ENCODE data around the gene TMEM72. TPM values are rescaled to one million over a fixed set of nuclear protein-coding genes. Genes with fewer than 3 reads are reported as not detected.

TMEM72 gene
- polyA plus RNA-seq, 1 donor from 2014 or later, result 1.4 TPM

DNA sequence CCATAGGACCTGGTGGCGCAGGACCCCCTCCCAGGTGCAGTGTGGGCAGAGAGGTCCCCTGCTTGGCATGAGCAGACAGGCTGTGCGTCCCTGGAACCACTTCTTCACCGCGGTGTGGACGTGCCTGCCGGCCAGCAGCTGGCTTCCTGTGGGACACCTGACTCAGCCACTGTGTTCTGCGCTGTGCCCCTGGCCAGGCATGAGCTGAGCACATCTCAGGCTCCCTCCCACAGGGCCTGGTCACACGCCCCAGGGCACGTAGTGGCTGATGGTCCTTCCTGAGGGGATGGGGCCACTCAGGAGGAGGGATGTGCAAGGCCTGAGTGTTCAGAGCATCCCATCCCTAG is 71.0 kb downstream of the TMEM72 start:
- H3K9ac ChIP-seq (ENCODE audit: low read length), result no peak overlapping the region
- no peak overlapping the region for H3K4me3 ChIP-seq (ENCODE audit: low read length)
- no peak overlapping the region for H3K27ac ChIP-seq (ENCODE audit: low read length)
- no peaks in the 10 kb centered on the region for H3K9me3 ChIP-seq (ENCODE audit: low read length)
- no peaks in the 10 kb centered on the region for H3K9me2 ChIP-seq (ENCODE audit: insufficient read depth, low read length)
- no peaks in the 10 kb centered on the region for H3K36me3 ChIP-seq (ENCODE audit: insufficient read depth, low read length)
- TF ChIP-seq TAF1 (IDR thresholded peaks at IDR 0.05; ENCODE audit: low read depth) (no peak), EZH2 (IDR thresholded peaks at IDR 0.05; ENCODE audit: borderline replicate concordance, insufficient read depth, low read length, poor library complexity, severe bottlenecking) (no peak), REST (IDR thresholded peaks at IDR 0.05; ENCODE audit: borderline replicate concordance) (no peak)
- TF ChIP-seq, protein P1, sequence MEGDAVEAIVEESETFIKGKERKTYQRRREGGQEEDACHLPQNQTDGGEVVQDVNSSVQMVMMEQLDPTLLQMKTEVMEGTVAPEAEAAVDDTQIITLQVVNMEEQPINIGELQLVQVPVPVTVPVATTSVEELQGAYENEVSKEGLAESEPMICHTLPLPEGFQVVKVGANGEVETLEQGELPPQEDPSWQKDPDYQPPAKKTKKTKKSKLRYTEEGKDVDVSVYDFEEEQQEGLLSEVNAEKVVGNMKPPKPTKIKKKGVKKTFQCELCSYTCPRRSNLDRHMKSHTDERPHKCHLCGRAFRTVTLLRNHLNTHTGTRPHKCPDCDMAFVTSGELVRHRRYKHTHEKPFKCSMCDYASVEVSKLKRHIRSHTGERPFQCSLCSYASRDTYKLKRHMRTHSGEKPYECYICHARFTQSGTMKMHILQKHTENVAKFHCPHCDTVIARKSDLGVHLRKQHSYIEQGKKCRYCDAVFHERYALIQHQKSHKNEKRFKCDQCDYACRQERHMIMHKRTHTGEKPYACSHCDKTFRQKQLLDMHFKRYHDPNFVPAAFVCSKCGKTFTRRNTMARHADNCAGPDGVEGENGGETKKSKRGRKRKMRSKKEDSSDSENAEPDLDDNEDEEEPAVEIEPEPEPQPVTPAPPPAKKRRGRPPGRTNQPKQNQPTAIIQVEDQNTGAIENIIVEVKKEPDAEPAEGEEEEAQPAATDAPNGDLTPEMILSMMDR (IDR thresholded peaks at IDR 0.05; ENCODE audit: poor library complexity, severe bottlenecking), result no peak
- H3K27me3 ChIP-seq (ENCODE audit: insufficient read depth, low read depth, low read length), result no peaks in the 10 kb centered on the region
- no peak overlapping the region for H3K4me2 ChIP-seq (ENCODE audit: low read length)
- no peak overlapping the region for H2AFZ ChIP-seq (ENCODE audit: low read depth, low read length)
- no peaks in the 10 kb centered on the region for H3K79me2 ChIP-seq (replicated peaks; ENCODE audit: insufficient read depth, low read length)
- no peaks in the 10 kb centered on the region for H3F3A ChIP-seq (ENCODE audit: insufficient read depth, low read length, poor library complexity, severe bottlenecking)
- H4K20me1 ChIP-seq (ENCODE audit: insufficient read depth), result no peaks in the 10 kb centered on the region

GRCh38 chr10:44982496-44982895 is 71.4 kb downstream of the TMEM72 start:
- no peak overlapping the region for H2AFZ ChIP-seq (ENCODE audit: low read depth, low read length)
- H3K27ac ChIP-seq (ENCODE audit: low read length), result no peak overlapping the region
- H3K4me3 ChIP-seq (ENCODE audit: low read length), result no peak overlapping the region
- H3K27me3 ChIP-seq (ENCODE audit: insufficient read depth, low read depth, low read length), result no peaks in the 10 kb centered on the region
- no peaks in the 10 kb centered on the region for H3F3A ChIP-seq (ENCODE audit: insufficient read depth, low read length, poor library complexity, severe bottlenecking)
- no peaks in the 10 kb centered on the region for H3K79me2 ChIP-seq (replicated peaks; ENCODE audit: insufficient read depth, low read length)
- H3K9me3 ChIP-seq (ENCODE audit: low read length), result no peaks in the 10 kb centered on the region
- H3K9me2 ChIP-seq (ENCODE audit: insufficient read depth, low read length), result no peaks in the 10 kb centered on the region
- H3K36me3 ChIP-seq (ENCODE audit: insufficient read depth, low read length), result no peaks in the 10 kb centered on the region
- H3K4me2 ChIP-seq (ENCODE audit: low read length), result no peak overlapping the region
- TF ChIP-seq SMC3 (conservative IDR thresholded peaks at IDR 0.05; ENCODE audit: poor library complexity) (no peak), REST (IDR thresholded peaks at IDR 0.05; ENCODE audit: borderline replicate concordance) (no peak), TAF1 (IDR thresholded peaks at IDR 0.05; ENCODE audit: low read depth) (no peak), POLR2AphosphoS5 (IDR thresholded peaks at IDR 0.05) (no peak), EZH2 (IDR thresholded peaks at IDR 0.05; ENCODE audit: borderline replicate concordance, insufficient read depth, low read length, poor library complexity, severe bottlenecking) (no peak), EP300 (conservative IDR thresholded peaks at IDR 0.05; ENCODE audit: poor library complexity, severe bottlenecking) (no peak), RAD21 (conservative IDR thresholded peaks at IDR 0.05) (no peak), MXI1 (conservative IDR thresholded peaks at IDR 0.05; ENCODE audit: poor library complexity, severe bottlenecking) (no peak)
- TF ChIP-seq, protein P1 (IDR thresholded peaks at IDR 0.05; ENCODE audit: poor library complexity, severe bottlenecking), result no peak
- H3K9ac ChIP-seq (ENCODE audit: low read length), result no peak overlapping the region
- H4K20me1 ChIP-seq (ENCODE audit: insufficient read depth), result no peaks in the 10 kb centered on the region

All from neural cell (in vitro differentiated cells).